Heart right ventricle (tissue), 16 donors: ENCODE results near the gene KRTAP12-2. TPM values are rescaled to one million over a fixed set of nuclear protein-coding genes. Genes with fewer than 3 reads are reported as not detected.

Experiments used
- ATAC-seq, 8 donors: fragments of 200-7000 bp; cut with Tn5 transposase; one replicate each; pipeline ENCODE4 v1.9.1; 2020; ENCODE audit warnings: mild to moderate bottlenecking in 8 of 8, moderate library complexity in 8 of 8, moderate number of reproducible peaks in 1 of 8
- DNase-seq, 2 donors: peaks; one replicate each; pipeline ENCODE4 v3.0.0-alpha.2; 2020
- H3K27ac ChIP-seq, 10 donors: fragments of 200-600 bp; sonication (generic) in 2 of 10; one replicate each; pipeline versions ENCODE4 v1.5.0 to v1.8.0; 2020 to 2022; ENCODE audit warnings: mild to moderate bottlenecking in 3 of 10
- H3K27me3 ChIP-seq, 7 donors: fragments of 200-600 bp; one replicate each; pipeline ENCODE4 v1.8.0; 2021 to 2022; ENCODE audit warnings: mild to moderate bottlenecking in 2 of 7
- H3K36me3 ChIP-seq, 9 donors: fragments of 200-600 bp; sonication (generic) in 1 of 9; one replicate each; pipeline versions ENCODE4 v1.5.0 to v1.8.0; 2020 to 2022; ENCODE audit warnings: mild to moderate bottlenecking in 2 of 9
- H3K4me1 ChIP-seq, 9 donors: fragments of 200-600 bp; sonication (generic) in 1 of 9; one replicate each; pipeline versions ENCODE4 v1.5.0 to v1.8.0; 2020 to 2022; ENCODE audit warnings: mild to moderate bottlenecking in 4 of 9
- H3K4me3 ChIP-seq, 10 donors: fragments of 200-600 bp; sonication (generic) in 2 of 10; one replicate each; pipeline versions ENCODE4 v1.5.0 to v1.8.0; 2020 to 2022; ENCODE audit warnings: mild to moderate bottlenecking in 7 of 10, moderate library complexity in 2 of 10
- H3K9me3 ChIP-seq, 11 donors: fragments of 200-600 bp in 10 of 11; sonication (generic) in 2 of 11; one replicate each; pipeline versions ENCODE4 v1.5.0 to v1.8.0; 2013 to 2022; ENCODE audit warnings: mild to moderate bottlenecking in 2 of 11, control low read depth in 1 of 11, moderate library complexity in 1 of 11
- CTCF ChIP-seq, 9 donors: fragments of 200-600 bp; sonication (generic) in 2 of 9; IDR thresholded peaks; one replicate each; pipeline versions ENCODE4 v1.5.0 to v1.8.0; 2021 to 2022; ENCODE audit warnings: antibody characterized with exemption in 9 of 9, mild to moderate bottlenecking in 5 of 9, moderate library complexity in 1 of 9
- WGBS, 2 donors: extraction: QIAGEN DNeasy Blood & Tissue Kit; methylation state at CpG; one replicate each; pipeline ENCODE4 v1.1.7; 2013; ENCODE audit warnings: inconsistent platforms in 1 of 2; 5-methylcytosine and 5-hydroxymethylcytosine counted together
- intact Hi-C, 10 donors: fragments of 100-400 bp; cut with DNase I; formaldehyde crosslinking; loops; one replicate each; pipeline versions ENCODE4 v1.11.1 to v1.14.2; 2022
- polyA plus RNA-seq, 2 donors: library from polyadenylated mRNA; stranded (reverse); fragments of 200-250 nt; gene quantifications; one replicate each; pipeline ENCODE4 v1.2.3, GENCODE V29; 2013
- total RNA-seq, 10 donors: library from RNA; stranded (reverse); fragmentation: NEBNext Ultra II Directional in 3 of 10; extraction: Animal tissue kit (Norgen Biotek cat#: 25700) in 3 of 10; gene quantifications; one replicate each; pipeline versions ENCODE4 v1.2.1 to v1.2.4, GENCODE V29; 2021 to 2023
- donor health status: Arrhythmogenic right ventricular cardiomyopathy.
- donor health status: ischemic (EF 13 %, LVEDD 7.1; RV severe dilation, severe dysfunction).
- donor health status: healthy with polysubstance abuse.
- donor health status: DM: no; HTN: yes; CAD: no.
- donor health status: DM: no; HTN: no; CAD: no.
- donor health status: ischemic (EF 25% LVEDD 6.9; RV normal size, moderate dysfunction).
- donor health status: ischemic (EF 25% LVEDD 5.7; RV mildly dilated, moderate dysfunction).
- donor health status: healthy.
- donor health status: DM: yes; HTN: yes; CAD: no.
- donor health status: Ischemic cardiomyopathy.
- donor health status: ischemic (EF 35%, LVEDD 5.7; RV mildly dilated, moderate dysfunction).
- donor health status: nonischemic (EF 11% LVEDD 7.7; RV severe dilation, severe dysfunction).
- donor health status: DM: yes; HTN: yes; CAD: no.
- donor health status: PGD.
- donor health status: ischemic (EF 29% LVEDD 5.4; RV normal size, mild dysfunction).
- donor health status: nonischemic (EF 23%, LVEDD 6.1; RV moderate dilation, normal function).

Gene KRTAP12-2
- total and polyA plus RNA-seq, 12 donors = not detected

- intact Hi-C loops = no loop called here
- no peak for TF ChIP-seq CTCF (IDR thresholded peaks at IDR 0.05)
- 1 to 2% methylated on average over 45 of the region's 45 CpGs for WGBS, 2 donors
- peak overlapping the region in 5 of 10 donors; percentile 9 to 26 (median 24) for H3K4me3 ChIP-seq
- no peaks in the 10 kb centered on the region for H3K9me3 ChIP-seq
- ATAC-seq (peak; percentile 17 to 72 (median 52)), DNase-seq (no peak)
- peak overlapping the region in 1 of 10 donors; percentile 49 for H3K27ac ChIP-seq
- peaks cover 0 to 98% (median 89%) of the 10 kb centered on the region in 7 donors for H3K27me3 ChIP-seq
- H3K36me3 ChIP-seq = no peaks in the 10 kb centered on the region
- H3K4me1 ChIP-seq = peaks cover 0 to 39% (median 17%) of the 10 kb centered on the region in 9 donors
These were observed 42.9 kb upstream of the KRTAP12-2 start for GRCh38 chr21:44709426-44710293.

DNA sequence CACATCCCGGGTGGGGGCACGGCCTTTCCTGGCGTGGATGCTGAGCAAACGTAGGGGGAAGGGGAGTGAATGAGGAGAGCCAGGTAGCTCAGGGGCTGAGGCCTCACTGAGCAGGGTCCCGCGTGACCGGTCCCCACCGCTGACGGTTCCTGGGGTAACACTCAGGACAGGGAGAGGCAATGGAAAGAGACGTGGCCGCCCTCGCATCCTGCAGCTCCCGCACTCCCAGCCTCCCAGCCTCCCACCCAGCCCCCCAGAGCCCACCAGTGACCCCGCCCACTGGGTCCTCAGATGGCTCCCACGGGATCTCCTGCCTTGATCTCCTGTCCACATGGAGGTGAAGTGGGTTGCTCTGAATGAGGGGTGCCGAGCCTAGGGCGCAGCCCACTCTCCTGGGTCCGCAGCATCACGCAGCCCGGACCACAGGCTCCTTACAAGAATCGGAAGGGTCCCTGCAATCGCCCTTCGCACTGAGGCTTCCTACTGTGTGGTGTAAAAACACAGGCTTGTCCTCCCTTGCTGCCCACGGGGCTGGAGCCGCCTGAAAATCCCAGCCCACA is 42.2 kb upstream of the KRTAP12-2 start:
- H3K4me3 ChIP-seq = peak overlapping the region in 3 of 10 donors; percentile 9 to 24 (median 15)
- H3K4me1 ChIP-seq = peaks cover 0 to 39% (median 17%) of the 10 kb centered on the region in 9 donors
- peaks cover 0 to 98% (median 91%) of the 10 kb centered on the region in 7 donors for H3K27me3 ChIP-seq
- no peaks in the 10 kb centered on the region for H3K36me3 ChIP-seq
- TF ChIP-seq CTCF (IDR thresholded peaks at IDR 0.05) = no peak
- 4 to 8% methylated on average over 24 to 25 of the region's 25 CpGs for WGBS, 2 donors
- ATAC-seq (no peak), DNase-seq (no peak)
- no peak overlapping the region for H3K27ac ChIP-seq
- intact Hi-C loops = no loop called here
- no peaks in the 10 kb centered on the region for H3K9me3 ChIP-seq

GRCh38 chr21:44708213-44708865 is 41.6 kb upstream of the KRTAP12-2 start:
- intact Hi-C loops = no loop called here
- Histone ChIP-seq H3K4me3 (no peak overlapping the region), H3K9me3 (no peaks in the 10 kb centered on the region), H3K4me1 (peaks cover 0 to 39% (median 17%) of the 10 kb centered on the region in 9 donors), H3K27me3 (peaks cover 0 to 98% (median 91%) of the 10 kb centered on the region in 7 donors), H3K27ac (no peak overlapping the region), H3K36me3 (no peaks in the 10 kb centered on the region)
- DNase-seq (no peak), ATAC-seq (peak in 5 of 8 donors; percentile 15 to 65 (median 34))
- WGBS, 2 donors = 2 to 4% methylated on average over 13 of the region's 13 CpGs
- no peak for TF ChIP-seq CTCF (IDR thresholded peaks at IDR 0.05)
